ENCODE measurements around the gene KLK1.

GRCh38 chr19:50808856-50809255 lies 14.7 kb downstream of the KLK1 start:
- no peak for TF ChIP-seq POLR2A (IDR thresholded peaks at IDR 0.05)
- no peak for TF ChIP-seq CTCF (IDR thresholded peaks at IDR 0.05 in 4 of 5, conservative IDR thresholded peaks at IDR 0.05 in 1 of 5)
